NOMO-1 treated with DMSO at 0.1 percent for 48 hours (cell line): ENCODE results near the gene RTN4RL1.

Experiments used
- DNase-seq: peaks from one replicate; lab custom pipeline; 2025; ENCODE audit not compliant: unreplicated experiment; lab: John Stamatoyannopoulos, UW

RTN4RL1 gene

DNA sequence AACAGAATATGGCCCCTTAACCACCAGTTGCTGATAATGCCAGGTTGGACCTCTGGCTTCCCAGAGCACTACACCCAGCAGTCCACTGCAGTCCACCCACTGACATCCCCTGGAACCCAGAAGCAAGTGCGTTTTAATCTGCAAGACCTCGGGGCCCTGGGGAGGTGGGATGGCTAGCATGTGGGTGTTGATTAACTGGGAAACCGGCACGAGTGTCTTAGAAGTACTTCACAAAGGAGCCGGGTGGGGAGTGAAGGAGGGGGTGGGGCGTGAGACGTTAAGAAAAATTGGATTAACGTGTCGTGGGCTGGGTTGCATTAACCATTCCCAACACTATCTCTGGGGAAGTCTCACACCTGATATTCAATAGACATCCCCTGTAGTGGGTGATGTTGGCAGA, 23.7 kb upstream of the RTN4RL1 start:
- no peak for DNase-seq

DNA sequence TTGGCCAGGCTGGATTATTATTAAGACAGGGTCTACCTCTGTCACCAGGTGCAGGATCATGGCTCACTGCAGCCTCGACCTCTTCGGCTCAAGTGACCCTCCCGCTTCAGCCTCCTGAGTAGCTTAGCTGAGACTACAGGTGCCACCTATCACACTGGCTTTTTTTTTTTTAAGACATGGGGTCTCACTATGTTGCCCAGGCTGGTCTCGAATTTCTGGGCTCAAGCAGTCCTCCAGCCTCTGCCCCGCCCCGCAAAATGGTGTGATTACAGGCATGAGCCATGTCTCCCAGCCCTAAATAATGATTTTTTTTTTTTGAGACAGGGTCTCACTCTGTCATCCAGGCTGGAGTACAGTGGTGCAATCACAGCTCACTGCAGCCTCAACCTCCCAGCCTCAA, 22.5 kb upstream of the RTN4RL1 start:
- no peak for DNase-seq

DNA sequence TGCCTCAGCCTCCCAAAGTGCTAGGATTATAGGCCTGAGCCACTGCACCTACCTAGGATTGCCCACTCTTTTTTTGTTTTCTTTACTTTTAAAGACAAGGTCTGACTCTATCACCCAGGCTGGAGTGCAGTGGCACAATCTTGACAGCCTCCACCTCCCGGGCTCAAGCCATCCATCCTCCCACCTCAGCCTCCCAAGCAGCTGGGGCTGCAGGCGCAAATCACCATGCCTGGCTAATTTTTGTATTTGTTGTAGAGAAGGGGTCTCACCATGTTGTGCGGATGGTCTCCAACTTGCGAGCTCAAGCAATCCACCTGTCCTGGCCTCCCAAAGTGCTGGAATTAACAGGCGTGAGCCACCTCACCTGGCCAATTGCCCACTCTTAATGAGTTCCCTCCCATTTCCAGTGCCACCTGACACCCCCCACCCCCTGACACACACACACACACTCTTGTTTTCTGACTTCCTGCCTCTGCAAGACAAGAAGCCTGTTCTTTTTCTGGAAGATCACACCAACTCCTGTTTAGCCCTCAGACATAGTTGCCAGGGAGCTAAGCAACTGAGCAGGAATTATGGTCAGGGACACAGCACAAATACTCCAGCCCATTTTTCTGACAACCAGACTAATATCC, 19.2 kb upstream of the RTN4RL1 start:
- DNase-seq = no peak

DNA sequence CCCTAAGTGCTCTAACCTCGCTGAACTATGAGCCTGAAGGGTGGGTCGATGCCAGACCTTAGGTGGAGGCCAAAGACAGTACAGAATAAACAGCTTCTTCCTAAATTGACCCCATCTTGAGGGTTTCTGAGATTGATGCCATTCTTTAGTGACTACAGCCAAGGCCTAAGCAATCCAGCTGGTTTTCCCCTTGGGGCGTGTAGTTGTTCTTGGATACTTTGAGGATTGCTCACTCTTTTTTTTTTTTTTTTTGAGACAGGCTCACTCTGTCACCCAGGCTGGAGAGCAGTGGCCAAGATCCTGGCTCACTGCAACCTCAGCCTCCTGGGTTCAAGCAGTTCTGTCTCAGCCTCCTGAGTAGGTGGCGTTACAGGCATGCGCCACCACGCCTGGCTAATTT, 18.7 kb upstream of the RTN4RL1 start:
- no peak for DNase-seq

DNA sequence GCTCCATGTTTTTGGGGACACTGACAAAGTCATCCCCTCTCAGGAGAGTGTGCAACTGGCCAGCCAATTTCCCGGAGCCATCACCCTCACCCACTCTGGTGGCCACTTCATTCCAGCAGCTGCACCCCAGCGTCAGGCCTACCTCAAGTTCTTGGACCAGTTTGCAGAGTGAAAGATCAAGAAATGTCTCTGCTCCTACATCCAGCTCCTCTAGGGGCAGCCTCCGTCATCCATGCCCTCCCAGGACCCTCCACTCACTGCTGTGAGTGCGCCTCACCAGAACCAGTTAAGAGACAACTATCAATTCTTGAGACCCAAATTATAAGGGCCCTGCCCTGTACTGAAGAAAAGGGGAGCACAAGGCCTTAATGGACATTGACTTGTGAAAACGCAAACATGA, 17.8 kb upstream of the RTN4RL1 start:
- no peak for DNase-seq

DNA sequence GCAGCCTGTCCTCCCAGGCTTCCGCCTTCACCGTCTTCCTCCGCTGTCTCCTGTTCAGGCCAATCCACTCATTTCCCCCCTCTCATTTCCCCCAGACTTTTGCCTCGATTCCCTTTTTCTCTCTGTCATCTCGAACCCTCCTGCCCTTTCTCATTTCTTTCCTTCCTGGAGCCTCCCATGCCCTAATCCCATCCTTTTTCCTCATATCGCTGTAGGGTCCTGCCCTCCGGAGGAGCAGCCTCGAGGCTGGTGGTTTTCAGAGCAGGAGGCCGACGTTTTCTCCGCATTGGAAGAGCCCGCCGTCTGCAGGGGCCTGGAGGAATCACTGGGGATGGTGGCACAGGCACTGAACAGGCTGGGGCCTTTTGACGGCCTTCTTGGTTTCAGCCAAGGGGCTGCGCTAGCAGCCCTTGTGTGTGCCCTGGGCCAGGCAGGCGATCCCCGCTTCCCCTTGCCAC, 17.3 kb upstream of the RTN4RL1 start:
- DNase-seq = no peak

DNA sequence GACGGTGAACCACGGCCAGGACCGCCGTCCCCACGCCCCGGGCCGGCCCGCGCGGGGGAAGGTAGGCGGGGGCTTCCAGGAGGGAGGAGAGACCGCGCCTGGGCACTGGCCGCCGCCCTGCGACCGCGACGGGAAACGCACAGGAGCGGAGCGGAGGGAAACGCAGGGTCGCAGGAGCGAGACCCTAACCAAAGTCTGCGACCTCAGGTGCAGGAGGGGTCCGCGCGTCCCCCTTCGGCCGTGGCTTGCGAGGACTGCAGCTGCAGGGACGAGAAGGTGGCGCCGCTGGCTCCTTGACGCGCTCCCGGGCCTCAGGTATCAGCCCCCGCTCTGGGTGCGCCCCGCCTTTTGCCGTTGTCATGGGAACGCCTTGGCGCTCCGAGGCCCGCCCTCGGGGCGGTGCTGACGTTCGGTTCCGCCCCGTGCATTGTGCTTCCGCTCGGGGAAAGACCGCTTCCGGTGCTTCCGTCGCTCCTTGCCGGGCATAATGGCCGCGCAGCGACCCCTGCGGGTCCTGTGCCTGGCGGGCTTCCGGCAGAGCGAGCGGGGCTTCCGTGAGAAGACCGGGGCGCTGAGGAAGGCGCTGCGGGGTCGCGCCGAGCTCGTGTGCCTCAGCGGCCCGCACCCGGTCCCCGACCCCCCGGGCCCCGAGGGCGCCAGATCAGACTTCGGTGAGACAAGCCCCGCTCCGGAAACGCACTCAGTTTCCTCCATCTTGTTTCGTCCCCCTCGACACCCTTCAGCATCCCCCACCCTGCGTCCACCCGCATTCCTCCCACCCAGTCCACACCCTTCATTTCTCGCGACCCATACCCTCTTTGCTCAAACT, 16.6 kb upstream of the RTN4RL1 start, which contains the start of gene OVCA2:
TSS of gene OVCA2 (plus strand) at position 462 of the 829 bp plus-strand sequence. CDS start at position 488, 26 bp downstream.
- DNase-seq = peak; percentile 85

DNA sequence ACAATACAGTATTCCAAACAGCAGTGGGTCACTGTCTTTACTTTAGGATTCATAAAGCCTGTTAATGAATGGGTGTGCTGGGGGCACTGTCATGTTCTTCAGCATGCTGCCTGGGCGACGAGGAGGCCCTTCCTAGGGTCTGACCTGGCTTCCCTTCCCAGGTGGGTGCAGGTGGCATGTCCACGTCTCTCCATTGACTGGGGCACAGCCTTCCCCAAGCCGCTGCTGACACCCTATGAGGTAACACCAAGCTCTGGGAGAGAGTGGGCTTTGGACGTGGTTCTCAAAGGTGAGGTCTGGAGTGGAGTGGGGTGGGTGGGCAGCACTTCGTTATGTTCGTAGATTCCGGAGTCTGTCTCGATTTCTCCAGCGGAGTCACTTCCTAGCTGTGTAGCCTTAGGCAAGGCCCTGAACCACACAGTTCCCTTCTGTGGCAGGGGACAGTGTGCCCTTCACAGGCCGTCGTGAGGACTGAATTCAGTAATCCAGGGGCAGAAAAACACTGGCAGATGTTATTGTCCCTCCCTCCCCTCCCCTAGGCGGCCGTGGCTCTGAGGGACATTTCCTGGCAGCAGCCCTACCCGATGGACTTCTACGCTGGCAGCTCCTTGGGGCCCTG, 15.9 kb upstream of the RTN4RL1 start:
- no peak for DNase-seq

DNA sequence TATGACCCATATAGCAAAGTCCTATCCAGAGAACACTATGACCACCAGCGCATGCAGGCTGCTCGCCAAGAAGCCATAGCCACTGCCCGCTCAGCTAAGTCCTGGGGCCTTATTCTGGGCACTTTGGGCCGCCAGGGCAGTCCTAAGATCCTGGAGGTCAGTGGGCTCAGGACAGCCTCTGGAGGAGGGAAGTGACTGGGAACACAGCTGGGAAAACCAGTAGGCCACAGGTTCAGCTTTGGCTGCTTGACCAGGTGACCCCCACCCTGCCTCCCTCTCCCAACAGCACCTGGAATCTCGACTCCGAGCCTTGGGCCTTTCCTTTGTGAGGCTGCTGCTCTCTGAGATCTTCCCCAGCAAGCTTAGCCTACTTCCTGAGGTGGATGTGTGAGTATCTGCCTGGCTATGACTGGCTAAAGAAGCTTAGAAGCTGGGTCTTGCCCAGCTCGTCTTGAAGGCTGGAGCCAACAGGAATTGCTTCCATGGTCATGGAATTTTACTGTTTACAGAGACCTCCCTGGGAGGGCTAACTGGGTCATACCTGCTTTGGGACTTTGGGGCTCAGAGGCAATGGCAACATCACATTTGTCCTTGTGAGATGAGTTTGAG, 15.2 kb upstream of the RTN4RL1 start:
- DNase-seq = no peak

DNA sequence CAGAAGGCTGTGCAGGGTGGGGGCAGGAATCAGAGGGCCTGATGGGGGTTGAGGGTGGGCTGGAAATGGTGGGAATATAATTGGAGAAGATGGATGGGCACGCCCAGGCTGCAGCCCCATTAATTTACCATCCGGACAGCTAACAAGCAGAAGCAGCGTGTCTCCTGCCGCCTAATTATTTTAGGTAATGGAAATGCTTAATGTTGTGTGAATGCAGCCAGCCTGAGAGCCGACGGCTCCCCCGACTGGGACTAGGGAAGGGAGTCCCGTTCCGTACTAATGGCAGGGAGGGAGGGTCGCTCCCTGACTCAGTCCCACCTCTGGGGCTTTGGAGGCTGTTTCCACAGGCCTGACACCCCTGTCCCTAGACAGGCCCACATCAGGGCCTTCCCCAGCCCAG, 12.0 kb upstream of the RTN4RL1 start:
- no peak for DNase-seq

DNA sequence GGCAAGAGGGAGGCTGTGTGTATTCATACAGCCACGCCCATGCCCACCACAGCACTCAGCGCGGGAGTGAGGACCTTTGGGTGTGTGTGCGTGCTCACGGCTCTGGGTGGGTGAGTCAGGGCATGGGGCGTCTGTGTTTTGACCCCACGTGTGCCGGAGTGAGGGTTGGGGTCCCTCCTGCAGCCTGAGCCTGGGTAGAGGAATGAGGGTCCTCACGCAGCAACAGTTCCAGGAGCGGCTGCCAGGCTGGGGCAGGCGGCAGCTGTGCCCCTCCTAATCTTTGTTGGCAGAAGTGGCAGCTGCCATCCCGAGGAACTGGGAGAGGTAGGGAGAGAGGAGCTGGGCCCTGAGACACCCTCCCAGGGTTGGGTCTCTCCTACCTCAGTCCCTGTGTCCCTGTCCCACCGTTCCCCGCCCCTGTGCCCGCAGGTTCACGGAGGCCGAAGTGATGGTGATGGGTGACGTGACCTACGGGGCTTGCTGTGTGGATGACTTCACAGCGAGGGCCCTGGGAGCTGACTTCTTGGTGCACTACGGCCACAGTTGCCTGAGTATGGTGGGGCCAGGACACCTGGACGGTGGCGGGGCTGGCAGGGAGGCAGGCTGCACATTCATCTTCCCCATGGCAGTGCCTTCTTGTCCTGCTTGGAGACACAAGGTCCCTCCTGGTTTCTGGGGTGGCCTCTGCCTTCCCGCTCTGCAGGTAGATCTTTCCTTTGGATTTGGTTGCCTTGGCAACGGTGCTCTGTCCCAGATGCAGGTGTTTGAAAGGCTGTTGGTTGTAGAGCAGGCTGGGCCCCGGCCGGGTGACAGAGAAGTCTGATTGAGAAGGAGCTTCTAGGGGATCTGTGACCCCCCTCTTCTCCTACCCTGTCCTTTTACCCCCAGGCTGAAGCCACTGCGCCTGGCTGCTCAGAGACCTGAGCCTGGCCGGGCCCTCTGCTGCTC, 10.7 kb upstream of the RTN4RL1 start:
- DNase-seq = no peak

DNA sequence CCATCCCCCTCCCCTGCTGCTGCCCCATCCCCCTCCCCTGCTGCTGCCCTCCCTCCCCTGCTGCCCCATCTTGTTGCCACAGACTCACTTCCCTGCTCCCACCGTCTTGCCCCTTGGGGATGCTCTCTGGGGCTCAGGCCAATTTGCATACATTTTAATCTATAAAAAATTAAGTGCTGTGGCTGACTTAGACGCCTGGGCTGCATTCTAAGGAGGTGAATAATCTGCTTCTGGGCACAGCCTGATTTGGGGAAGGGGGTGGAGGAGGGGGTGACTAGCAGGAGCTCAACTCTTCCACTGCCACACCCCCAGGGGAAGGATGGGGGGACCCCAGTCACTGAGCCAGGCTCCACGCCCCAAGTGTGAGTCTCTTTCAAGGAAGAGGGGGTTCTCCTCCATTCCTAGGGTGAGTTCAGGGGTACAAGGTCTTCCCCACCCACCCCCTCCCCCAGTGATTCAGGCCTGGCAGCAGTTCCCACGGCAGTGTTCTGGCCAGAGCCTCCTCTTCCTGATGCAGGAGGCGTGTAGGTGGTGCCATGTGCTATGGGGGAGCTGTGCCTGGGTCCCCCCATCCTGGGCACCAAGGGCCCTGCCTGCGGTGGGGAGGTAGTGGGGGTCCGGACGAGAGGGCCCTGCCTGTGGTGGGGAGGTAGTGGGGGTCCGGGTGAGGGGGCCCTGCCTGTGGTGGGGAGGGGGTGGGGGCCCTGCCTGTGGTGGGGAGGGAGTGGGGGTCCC, 9.8 kb upstream of the RTN4RL1 start:
- DNase-seq = no peak

DNA sequence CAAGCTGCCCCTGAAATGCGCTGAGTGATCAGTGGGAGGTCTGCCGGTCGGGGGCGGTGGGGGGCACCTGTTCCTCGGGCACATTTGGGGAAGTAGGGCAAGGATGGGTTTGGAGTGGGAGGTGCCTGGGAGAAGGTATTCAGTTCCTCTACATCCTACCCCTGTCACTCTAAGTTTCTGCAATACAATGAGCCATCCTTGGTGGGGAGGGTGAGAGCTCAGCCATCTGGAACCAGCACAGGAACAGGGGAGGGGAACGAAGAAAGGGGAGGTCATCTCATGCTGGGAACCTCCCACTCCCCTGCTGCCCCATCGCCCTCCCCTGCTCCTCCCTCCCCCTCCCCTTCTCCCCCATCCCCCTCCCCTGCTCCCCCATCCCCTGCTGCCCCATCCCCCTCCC, 9.0 kb upstream of the RTN4RL1 start:
- DNase-seq = no peak

DNA sequence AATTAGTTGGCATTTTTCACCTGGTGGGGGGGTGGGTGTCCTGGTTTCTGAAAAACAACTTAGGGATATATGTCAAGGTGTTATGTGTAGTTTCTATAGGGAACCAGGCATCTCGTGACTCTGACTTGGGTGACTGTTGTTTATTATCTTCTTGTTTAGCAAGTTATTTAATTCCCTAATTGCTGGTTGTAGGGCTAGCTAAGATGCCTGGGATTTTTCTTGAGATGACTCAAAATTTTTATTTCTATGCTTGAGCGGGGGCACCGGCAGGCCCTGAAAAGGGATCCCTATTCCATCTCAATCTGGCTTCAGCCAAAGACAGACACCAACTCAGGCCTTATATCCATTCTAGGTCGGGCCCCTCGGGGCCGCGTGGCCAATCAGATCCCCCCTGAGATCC, 8.0 kb upstream of the RTN4RL1 start:
- DNase-seq = no peak

DNA sequence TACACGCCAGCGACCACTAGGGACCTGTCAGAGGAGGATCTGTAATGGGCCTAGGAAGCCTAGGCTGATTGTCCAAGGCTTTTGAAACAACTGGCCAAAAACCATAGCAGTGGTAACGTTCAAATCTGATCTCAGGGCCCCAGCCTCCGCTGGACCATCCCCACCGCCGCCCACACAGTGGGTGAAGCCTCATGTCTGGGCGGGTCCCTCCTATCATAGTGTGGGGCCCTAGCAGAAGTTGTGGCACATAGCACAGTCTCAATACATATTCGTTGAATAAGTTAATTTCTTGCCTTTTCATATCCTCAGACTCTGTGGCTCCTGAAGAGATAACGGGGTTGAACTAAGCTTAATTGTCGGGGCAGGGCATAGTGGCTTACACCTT, 5.6 kb upstream of the RTN4RL1 start:
- DNase-seq = no peak

DNA sequence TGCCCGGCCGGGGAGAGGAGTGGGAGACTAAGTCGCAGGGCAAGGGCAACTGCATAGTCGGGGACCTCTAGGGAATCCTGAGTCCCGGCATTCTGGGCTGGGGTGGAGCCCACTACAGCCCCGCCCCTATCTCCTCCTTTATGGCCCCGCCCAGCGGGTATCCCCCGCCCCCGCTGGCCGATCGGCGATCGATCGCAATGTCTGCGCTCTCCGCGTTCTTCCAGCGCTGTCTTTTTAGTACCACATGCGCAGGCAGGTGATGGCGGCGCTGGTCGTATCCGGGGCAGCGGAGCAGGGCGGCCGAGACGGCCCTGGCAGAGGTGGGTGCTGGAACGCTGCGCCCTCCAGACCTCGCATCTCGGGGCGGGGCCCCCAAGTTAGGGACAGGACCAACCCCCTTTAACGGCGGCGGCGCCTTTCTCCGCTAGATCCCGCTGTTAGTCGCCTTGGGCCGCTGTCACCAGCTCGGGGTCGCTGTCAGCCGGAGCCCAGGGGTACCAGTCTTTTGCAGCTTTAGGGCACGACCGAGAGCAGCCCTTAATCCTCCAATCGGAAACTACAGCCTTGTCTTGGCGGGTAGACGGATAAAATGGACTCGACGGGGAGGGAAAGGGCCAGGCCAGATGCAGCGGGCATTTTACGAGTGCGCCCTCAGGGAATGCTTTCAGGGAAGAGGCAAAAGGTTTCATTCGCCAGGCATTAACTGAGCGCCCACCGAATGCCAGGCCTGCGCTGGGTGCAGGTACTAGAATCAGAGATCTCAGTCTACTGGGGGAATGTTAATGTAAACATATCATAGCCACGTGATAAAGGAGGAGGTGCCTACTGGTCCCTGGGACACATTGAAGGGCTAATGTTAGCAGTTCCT, 5.0 kb upstream of the RTN4RL1 start, which contains the start of gene DPH1:
TSS of gene DPH1 (plus strand) at position 243 of the 868 bp plus-strand sequence. CDS start at position 260, 17 bp downstream.
- DNase-seq = peak; percentile 94

DNA sequence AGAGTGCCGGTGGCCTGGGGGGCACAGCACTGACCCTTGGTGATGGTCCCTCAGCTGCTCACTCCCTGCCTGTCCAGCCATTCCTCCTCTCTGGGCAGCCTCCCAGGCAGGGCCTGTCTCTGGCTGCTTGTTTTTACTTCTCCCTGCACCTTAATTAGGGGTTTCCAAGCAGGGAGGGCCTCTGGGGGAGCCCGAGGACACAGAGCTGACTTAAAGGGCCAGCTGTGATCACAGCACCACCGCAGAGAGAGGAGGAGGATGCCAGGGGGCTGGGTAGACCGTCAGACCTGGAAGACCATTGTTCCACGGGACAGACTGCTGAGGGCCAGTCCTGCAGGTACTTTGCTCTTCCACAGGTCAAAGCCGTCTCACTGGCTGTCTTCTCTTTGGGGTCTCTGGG, 3.6 kb upstream of the RTN4RL1 start:
- DNase-seq = no peak

DNA sequence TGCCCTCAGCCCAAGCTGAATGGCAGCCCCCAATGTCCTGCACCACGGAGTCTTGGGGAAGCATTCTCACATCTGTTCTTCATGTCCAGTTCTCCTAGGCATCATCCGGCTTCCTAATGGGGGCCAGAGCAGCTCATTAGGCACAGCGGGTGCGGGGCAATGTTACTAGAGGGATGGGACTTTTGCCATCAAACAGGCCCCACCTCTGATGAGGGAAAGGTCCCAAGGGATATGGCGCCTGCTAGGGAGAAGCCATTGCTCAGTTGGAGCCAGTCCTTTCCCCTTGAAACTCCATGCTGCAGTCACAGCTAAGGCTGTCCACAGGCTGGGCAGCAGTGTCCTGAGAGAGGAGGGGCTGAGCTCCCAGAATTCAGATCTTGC, 3.1 kb upstream of the RTN4RL1 start:
- DNase-seq = no peak
